Loucy (cell line): ENCODE results near the gene CD200R1.

Experiments used
- EZH2phosphoT487 ChIP-seq: fragments of 200-600 bp; IDR thresholded peaks from 2 replicates; pipeline ENCODE4 v1.6.1; 2018; ENCODE audit warnings: antibody characterized with exemption, mild to moderate bottlenecking, moderate library complexity, borderline replicate concordance
- TF ChIP-seq, protein P1 (sequence below): fragments of 200-600 bp; sonication (generic); conservative IDR thresholded peaks from 2 replicates; pipeline ENCODE4 v1.5.1; 2014; ENCODE audit warnings: mild to moderate bottlenecking, antibody characterized with exemption, low read length

DNA sequence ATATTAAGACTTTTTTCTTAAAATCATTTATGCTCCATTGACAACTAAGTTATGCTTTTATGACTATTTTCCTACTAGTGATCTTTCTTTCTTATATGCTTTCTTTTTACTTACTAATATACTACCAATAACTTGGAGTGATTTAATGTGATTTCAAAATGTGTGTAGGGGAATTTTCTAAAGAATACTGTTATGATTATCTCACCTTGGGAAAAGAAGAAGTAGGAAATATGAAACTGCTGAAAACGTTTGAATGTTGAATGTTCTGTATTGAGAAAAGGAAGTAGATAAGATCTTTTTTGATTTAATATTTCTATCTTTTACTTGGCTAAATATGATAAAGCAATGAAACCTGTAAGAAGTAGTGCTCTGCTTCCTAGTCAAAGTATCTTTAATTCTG, 7.8 kb upstream of the CD200R1 start:
- TF ChIP-seq, protein P1, sequence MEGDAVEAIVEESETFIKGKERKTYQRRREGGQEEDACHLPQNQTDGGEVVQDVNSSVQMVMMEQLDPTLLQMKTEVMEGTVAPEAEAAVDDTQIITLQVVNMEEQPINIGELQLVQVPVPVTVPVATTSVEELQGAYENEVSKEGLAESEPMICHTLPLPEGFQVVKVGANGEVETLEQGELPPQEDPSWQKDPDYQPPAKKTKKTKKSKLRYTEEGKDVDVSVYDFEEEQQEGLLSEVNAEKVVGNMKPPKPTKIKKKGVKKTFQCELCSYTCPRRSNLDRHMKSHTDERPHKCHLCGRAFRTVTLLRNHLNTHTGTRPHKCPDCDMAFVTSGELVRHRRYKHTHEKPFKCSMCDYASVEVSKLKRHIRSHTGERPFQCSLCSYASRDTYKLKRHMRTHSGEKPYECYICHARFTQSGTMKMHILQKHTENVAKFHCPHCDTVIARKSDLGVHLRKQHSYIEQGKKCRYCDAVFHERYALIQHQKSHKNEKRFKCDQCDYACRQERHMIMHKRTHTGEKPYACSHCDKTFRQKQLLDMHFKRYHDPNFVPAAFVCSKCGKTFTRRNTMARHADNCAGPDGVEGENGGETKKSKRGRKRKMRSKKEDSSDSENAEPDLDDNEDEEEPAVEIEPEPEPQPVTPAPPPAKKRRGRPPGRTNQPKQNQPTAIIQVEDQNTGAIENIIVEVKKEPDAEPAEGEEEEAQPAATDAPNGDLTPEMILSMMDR, result no peak
- TF ChIP-seq EZH2phosphoT487, result no peak
